Non-pigmented ciliary epithelial cell (primary cell): ENCODE data around the gene SPRYD3.
"Not testable (repeated sequence)": the region's sequence is repeated elsewhere in the genome, so short reads cannot be mapped to it uniquely, and the experiment has no call there.

ENCODE experiments used
- DNase-seq: peaks from one replicate; pipeline ENCODE4 v3.0.0-alpha.2; 2010; ENCODE audit warnings: low read depth

Gene SPRYD3

GRCh38 chr12:53051058-53051880, 27.9 kb downstream of the SPRYD3 start:
- no peak for DNase-seq

GRCh38 chr12:53050426-53051057, 28.6 kb downstream of the SPRYD3 start:
- DNase-seq, result no peak

- no peak for DNase-seq
These were observed 29.4 kb downstream of the SPRYD3 start, which contains the start of gene TNS2 for GRCh38 chr12:53049571-53050318. Gene TNS2, plus strand, starts transcription at chr12:53050065. Its CDS starts 121 bp downstream, at chr12:53050186.

GRCh38 chr12:53048780-53049401, 30.3 kb downstream of the SPRYD3 start:
- DNase-seq, result no peak

- DNase-seq, result no peak
These were observed 31.0 kb downstream of the SPRYD3 start for GRCh38 chr12:53048033-53048779.

GRCh38 chr12:53047221-53048032, 31.8 kb downstream of the SPRYD3 start:
- DNase-seq, result no peak

GRCh38 chr12:53046655-53047220, 32.5 kb downstream of the SPRYD3 start:
- DNase-seq, result no peak

- no peak for DNase-seq
These were observed 33.5 kb downstream of the SPRYD3 start for GRCh38 chr12:53045696-53046045.

GRCh38 chr12:53044896-53045695, 34.1 kb downstream of the SPRYD3 start:
- DNase-seq, result no peak

- no peak for DNase-seq
These were observed 35.1 kb downstream of the SPRYD3 start for GRCh38 chr12:53044052-53044581.

GRCh38 chr12:53042607-53043454, 36.4 kb downstream of the SPRYD3 start:
- DNase-seq, result no peak

- no peak for DNase-seq
These were observed 39.3 kb downstream of the SPRYD3 start for GRCh38 chr12:53039851-53040250.

- DNase-seq, result no peak
These were observed 42.4 kb downstream of the SPRYD3 start for GRCh38 chr12:53036802-53037201.

- DNase-seq, result no peak
These were observed 44.7 kb downstream of the SPRYD3 start for GRCh38 chr12:53034459-53034858.

- DNase-seq, result not testable (repeated sequence)
These were observed 45.4 kb downstream of the SPRYD3 start for GRCh38 chr12:53033832-53034231.

GRCh38 chr12:53031616-53032015, 47.6 kb downstream of the SPRYD3 start:
- no peak for DNase-seq

- DNase-seq, result not testable (repeated sequence)
These were observed 52.2 kb downstream of the SPRYD3 start for GRCh38 chr12:53027014-53027413.

- DNase-seq, result no peak
These were observed 53.9 kb downstream of the SPRYD3 start for GRCh38 chr12:53025250-53025649.
